KMS-11 (cell line): ENCODE data around the gene IQSEC1.

Experiments
- H2AFZ ChIP-seq: fragments of 200-600 bp; sonication (generic); 2 replicates; pipeline ENCODE4 v1.6.1; 2016; ENCODE audit warnings: antibody characterized with exemption, mixed run types, low read depth
- H3K27ac ChIP-seq: fragments of 200-600 bp; sonication (generic); 2 replicates; pipeline ENCODE4 v1.6.1; 2016; ENCODE audit warnings: mild to moderate bottlenecking, mixed run types
- H3K27me3 ChIP-seq: fragments of 200-600 bp; sonication (generic); 2 replicates; pipeline ENCODE4 v1.6.1; 2017; ENCODE audit warnings: mild to moderate bottlenecking, low read depth, mixed run types, moderate library complexity; ENCODE audit not compliant: insufficient read depth
- H3K36me3 ChIP-seq: fragments of 200-600 bp; sonication (generic); 2 replicates; pipeline ENCODE4 v1.6.1; 2017; ENCODE audit warnings: mild to moderate bottlenecking, mixed run types; ENCODE audit not compliant: insufficient read depth
- H3K4me1 ChIP-seq: fragments of 200-600 bp; sonication (generic); 2 replicates; pipeline ENCODE4 v1.6.1; 2016; ENCODE audit warnings: mild to moderate bottlenecking, low read depth, mixed run types; ENCODE audit not compliant: poor library complexity, severe bottlenecking
- H3K4me2 ChIP-seq: fragments of 200-600 bp; sonication (generic); 2 replicates; pipeline ENCODE4 v1.7.0; 2016; ENCODE audit warnings: mild to moderate bottlenecking, mixed run types
- H3K4me3 ChIP-seq: fragments of 200-600 bp; sonication (generic); IDR thresholded peaks from 2 replicates; pipeline ENCODE4 v1.6.1; 2017; ENCODE audit warnings: low read depth, low read length, mixed read lengths; ENCODE audit not compliant: insufficient read depth
- H3K79me2 ChIP-seq: fragments of 200-600 bp; sonication (generic); 2 replicates; pipeline ENCODE4 v1.6.1; 2016; ENCODE audit warnings: low read depth, mixed run types; ENCODE audit not compliant: insufficient read depth
- H3K9ac ChIP-seq: fragments of 200-600 bp; sonication (generic); 2 replicates; pipeline ENCODE4 v1.6.1; 2016; ENCODE audit warnings: mild to moderate bottlenecking, mixed run types
- H4K20me1 ChIP-seq: fragments of 200-600 bp; sonication (generic); 2 replicates; pipeline ENCODE4 v1.6.1; 2016; ENCODE audit warnings: mild to moderate bottlenecking, mixed run types; ENCODE audit not compliant: insufficient read depth
- TF ChIP-seq, protein P1 (sequence below): fragments of 200-600 bp; sonication (generic); conservative IDR thresholded peaks from 2 replicates; pipeline ENCODE4 v1.6.1; 2017; ENCODE audit warnings: low read depth, mild to moderate bottlenecking, antibody characterized with exemption, low read length, moderate library complexity, mixed read lengths

Gene IQSEC1

DNA sequence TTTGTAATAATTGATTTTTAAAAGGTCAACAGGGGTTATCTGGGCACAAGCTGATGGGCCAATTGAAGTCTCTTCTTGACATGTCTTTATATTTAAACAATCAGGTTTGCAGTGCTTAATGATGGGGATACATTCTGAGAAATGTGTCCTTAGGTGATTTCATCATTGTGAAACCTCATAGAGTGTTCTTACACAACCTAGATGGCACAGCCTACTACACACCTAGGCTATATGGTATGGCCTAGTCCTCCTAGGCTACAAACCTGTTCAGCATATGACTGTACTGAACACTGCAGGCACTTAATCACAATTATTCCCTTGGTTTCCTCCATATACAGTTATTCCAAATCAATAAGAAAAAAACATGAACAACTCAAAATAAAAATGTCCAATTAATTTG is 75.8 kb downstream of the IQSEC1 start:
- Histone ChIP-seq H4K20me1 (no peaks in the 10 kb centered on the region), H3K9ac (no peak overlapping the region), H3K4me1 (peaks cover 13% of the 10 kb centered on the region), H3K36me3 (no peaks in the 10 kb centered on the region), H3K4me2 (no peak overlapping the region), H3K27ac (no peak overlapping the region), H3K4me3 (no peak overlapping the region), H3K79me2 (no peaks in the 10 kb centered on the region), H2AFZ (no peak overlapping the region), H3K27me3 (no peaks in the 10 kb centered on the region)
- TF ChIP-seq, protein P1, sequence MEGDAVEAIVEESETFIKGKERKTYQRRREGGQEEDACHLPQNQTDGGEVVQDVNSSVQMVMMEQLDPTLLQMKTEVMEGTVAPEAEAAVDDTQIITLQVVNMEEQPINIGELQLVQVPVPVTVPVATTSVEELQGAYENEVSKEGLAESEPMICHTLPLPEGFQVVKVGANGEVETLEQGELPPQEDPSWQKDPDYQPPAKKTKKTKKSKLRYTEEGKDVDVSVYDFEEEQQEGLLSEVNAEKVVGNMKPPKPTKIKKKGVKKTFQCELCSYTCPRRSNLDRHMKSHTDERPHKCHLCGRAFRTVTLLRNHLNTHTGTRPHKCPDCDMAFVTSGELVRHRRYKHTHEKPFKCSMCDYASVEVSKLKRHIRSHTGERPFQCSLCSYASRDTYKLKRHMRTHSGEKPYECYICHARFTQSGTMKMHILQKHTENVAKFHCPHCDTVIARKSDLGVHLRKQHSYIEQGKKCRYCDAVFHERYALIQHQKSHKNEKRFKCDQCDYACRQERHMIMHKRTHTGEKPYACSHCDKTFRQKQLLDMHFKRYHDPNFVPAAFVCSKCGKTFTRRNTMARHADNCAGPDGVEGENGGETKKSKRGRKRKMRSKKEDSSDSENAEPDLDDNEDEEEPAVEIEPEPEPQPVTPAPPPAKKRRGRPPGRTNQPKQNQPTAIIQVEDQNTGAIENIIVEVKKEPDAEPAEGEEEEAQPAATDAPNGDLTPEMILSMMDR, result no peak

DNA sequence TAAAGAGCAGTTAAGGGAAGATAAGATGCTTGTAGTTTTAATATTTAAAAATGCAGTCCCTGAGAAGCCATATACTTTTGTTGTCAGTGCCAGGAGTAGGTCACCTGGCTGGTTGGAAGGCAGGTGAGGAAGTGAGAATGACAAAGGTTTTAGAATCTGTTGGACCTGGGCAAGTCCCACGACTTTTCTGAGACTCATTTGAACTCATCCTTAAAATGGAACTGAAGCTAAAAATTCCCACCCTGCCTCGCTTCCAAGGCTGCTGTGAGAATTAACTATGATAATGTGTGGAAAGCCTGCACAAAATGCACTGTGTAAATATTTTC is 77.1 kb downstream of the IQSEC1 start:
- no peaks in the 10 kb centered on the region for H3K36me3 ChIP-seq
- no peak overlapping the region for H3K4me2 ChIP-seq
- H3K9ac ChIP-seq, result no peak overlapping the region
- no peak overlapping the region for H3K27ac ChIP-seq
- no peak overlapping the region for H2AFZ ChIP-seq
- TF ChIP-seq, protein P1, result no peak
- no peak overlapping the region for H3K4me3 ChIP-seq
- peaks cover 5% of the 10 kb centered on the region for H3K4me1 ChIP-seq
- H3K79me2 ChIP-seq, result no peaks in the 10 kb centered on the region
- H3K27me3 ChIP-seq, result no peaks in the 10 kb centered on the region
- no peaks in the 10 kb centered on the region for H4K20me1 ChIP-seq

- Histone ChIP-seq H3K4me2 (peak overlapping the region; percentile 54), H3K27ac (peak overlapping the region; percentile 53), H2AFZ (no peak overlapping the region), H3K79me2 (no peaks in the 10 kb centered on the region), H3K36me3 (no peaks in the 10 kb centered on the region), H3K4me3 (no peak overlapping the region), H3K4me1 (peaks cover 5% of the 10 kb centered on the region), H3K27me3 (no peaks in the 10 kb centered on the region), H3K9ac (no peak overlapping the region; the same call in 1 of the 2 replicates), H4K20me1 (no peaks in the 10 kb centered on the region)
- TF ChIP-seq, protein P1, result no peak
These were observed 77.6 kb downstream of the IQSEC1 start for GRCh38 chr3:12995389-12996180.

GRCh38 chr3:12994607-12995388 is 78.4 kb downstream of the IQSEC1 start:
- Histone ChIP-seq H3K27ac (peak overlapping the region; percentile 53), H3K27me3 (no peaks in the 10 kb centered on the region), H3K4me1 (peaks cover 5% of the 10 kb centered on the region), H3K79me2 (no peaks in the 10 kb centered on the region), H3K4me3 (no peak overlapping the region), H2AFZ (0 out of 2 replicates have a peak overlapping the region, but pooled peaks have one; percentile 14), H3K4me2 (peak overlapping the region; percentile 54), H3K36me3 (no peaks in the 10 kb centered on the region), H3K9ac (peak overlapping the region; percentile 41), H4K20me1 (no peaks in the 10 kb centered on the region)
- TF ChIP-seq, protein P1, result peak; percentile 58
